SK-N-DZ (cell line): ENCODE data around the gene SPTBN1.

Source experiments
- DNase-seq: peaks from one replicate; pipeline ENCODE4 v3.0.0-alpha.2; 2015; ENCODE audit warnings: low spot score

Gene SPTBN1

GRCh38 chr2:54629914-54630857, 174.1 kb downstream of the SPTBN1 start:
- DNase-seq: no peak

GRCh38 chr2:54630858-54631497, 174.9 kb downstream of the SPTBN1 start:
- DNase-seq: no peak

GRCh38 chr2:54631755-54632154, 175.6 kb downstream of the SPTBN1 start:
- no peak for DNase-seq

GRCh38 chr2:54632733-54633692, 176.9 kb downstream of the SPTBN1 start:
- DNase-seq: no peak

- no peak for DNase-seq
Measured at GRCh38 chr2:54634021-54634420, 177.9 kb downstream of the SPTBN1 start.

- no peak for DNase-seq
Measured at GRCh38 chr2:54634564-54635511, 178.7 kb downstream of the SPTBN1 start.

- DNase-seq: no peak
Measured at GRCh38 chr2:54635554-54636152, 179.5 kb downstream of the SPTBN1 start.

GRCh38 chr2:54636415-54637139, 180.4 kb downstream of the SPTBN1 start:
- DNase-seq: no peak

GRCh38 chr2:54638103-54638502, 182.0 kb downstream of the SPTBN1 start:
- no peak for DNase-seq

GRCh38 chr2:54638774-54639187, 182.7 kb downstream of the SPTBN1 start:
- no peak for DNase-seq

- DNase-seq: no peak
Measured at GRCh38 chr2:54639609-54640008, 183.5 kb downstream of the SPTBN1 start.

GRCh38 chr2:54640834-54641540, 184.9 kb downstream of the SPTBN1 start:
- DNase-seq: no peak

GRCh38 chr2:54641988-54642387, 185.9 kb downstream of the SPTBN1 start:
- no peak for DNase-seq

- no peak for DNase-seq
Measured at GRCh38 chr2:54642677-54643430, 186.7 kb downstream of the SPTBN1 start.

GRCh38 chr2:54644236-54644635, 188.1 kb downstream of the SPTBN1 start:
- DNase-seq: no peak

GRCh38 chr2:54646170-54646927, 190.2 kb downstream of the SPTBN1 start:
- no peak for DNase-seq

GRCh38 chr2:54648256-54648655, 192.1 kb downstream of the SPTBN1 start:
- no peak for DNase-seq
